ENCODE data around the gene STK11IP. TPM values are rescaled to one million over a fixed set of nuclear protein-coding genes. Genes with fewer than 3 reads are reported as not detected.
A peak's percentile ranks its signal among the peaks of the same experiment; 100 is the strongest.

STK11IP gene
- total and polyA plus RNA-seq, 2 of the 13 experiments (the other 11 are each of a cell fraction or from before 2014, with no cell fraction given), result 12.8 to 24.0 TPM

DNA sequence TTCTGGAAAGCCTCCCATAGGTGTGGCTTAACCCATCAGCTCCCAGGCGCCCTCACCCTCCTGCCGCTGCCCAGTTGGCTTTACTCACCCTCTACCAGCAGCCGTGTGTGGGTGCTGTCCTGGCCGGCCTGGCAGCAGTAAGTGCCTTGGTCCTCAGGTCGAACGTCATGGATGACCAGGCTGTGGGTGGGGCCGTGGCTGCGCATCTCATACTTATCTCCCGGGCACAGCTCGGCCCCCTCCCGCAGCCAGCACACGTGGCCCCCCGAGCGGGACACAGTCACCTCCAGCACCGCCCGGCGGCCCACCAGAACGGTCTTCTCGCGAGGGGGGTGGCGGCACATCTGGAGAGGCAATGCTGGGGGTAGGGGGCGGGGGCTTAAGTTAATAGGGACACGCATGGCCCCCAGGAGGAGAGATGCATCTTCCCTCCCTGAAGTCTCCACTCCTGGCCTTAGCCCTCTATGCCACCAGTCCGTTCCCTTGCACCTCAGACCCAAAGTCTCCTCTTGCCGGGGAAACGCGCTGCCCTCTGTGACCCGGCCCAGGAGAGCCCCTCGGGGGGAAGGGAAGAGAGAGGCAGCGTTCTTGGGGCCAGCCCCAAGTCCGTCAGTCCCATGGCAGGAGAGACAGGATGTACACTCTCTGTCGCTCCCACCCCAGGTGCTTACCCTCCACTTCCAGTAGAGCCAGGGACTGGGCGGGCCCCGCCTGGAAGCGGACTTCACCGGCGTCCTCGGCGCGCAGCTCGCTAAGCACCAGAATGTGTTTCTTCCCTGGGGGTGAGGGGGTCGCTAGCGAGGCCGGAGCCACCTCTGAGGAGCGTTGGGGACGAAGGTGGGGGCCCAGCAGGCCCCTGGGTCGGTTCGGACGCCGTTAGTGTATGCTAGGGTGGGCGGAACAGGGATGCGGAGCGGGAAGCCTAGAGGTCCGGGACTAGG, 45.9 kb upstream of the STK11IP start (continued):
- TF ChIP-seq IRX3 (CRISPR knock-in tag; IDR thresholded peaks at IDR 0.05; ENCODE audit: borderline replicate concordance, low read depth) (0 out of 2 replicates have a peak, but pooled peaks have one; percentile 5), ZNF788 (CRISPR knock-in tag; IDR thresholded peaks at IDR 0.05; ENCODE audit: borderline replicate concordance) (0 out of 2 replicates have a peak, but pooled peaks have one; percentile 12), ZFAT (CRISPR knock-in tag; conservative IDR thresholded peaks at IDR 0.05) (no peak), ONECUT2 (CRISPR knock-in tag; IDR thresholded peaks at IDR 0.05) (no peak), ZNF556 (CRISPR knock-in tag; IDR thresholded peaks at IDR 0.05; ENCODE audit: borderline replicate concordance) (peak; percentile 6; the same call in 1 of the 2 replicates), PITX1 (CRISPR knock-in tag; IDR thresholded peaks at IDR 0.05) (peak; percentile 42), ZBTB7B (CRISPR knock-in tag; IDR thresholded peaks at IDR 0.05) (0 out of 2 replicates have a peak, but pooled peaks have one; percentile 7), MTA1 (CRISPR knock-in tag; IDR thresholded peaks at IDR 0.05; ENCODE audit: borderline replicate concordance) (0 out of 2 replicates have a peak, but pooled peaks have one; percentile 10), SNAI1 (CRISPR knock-in tag; IDR thresholded peaks at IDR 0.05; ENCODE audit: borderline replicate concordance) (peak; percentile 50; the same call in 1 of the 2 replicates), MTA3 (CRISPR knock-in tag; IDR thresholded peaks at IDR 0.05) (no peak)
- TF ChIP-seq, protein P1, sequence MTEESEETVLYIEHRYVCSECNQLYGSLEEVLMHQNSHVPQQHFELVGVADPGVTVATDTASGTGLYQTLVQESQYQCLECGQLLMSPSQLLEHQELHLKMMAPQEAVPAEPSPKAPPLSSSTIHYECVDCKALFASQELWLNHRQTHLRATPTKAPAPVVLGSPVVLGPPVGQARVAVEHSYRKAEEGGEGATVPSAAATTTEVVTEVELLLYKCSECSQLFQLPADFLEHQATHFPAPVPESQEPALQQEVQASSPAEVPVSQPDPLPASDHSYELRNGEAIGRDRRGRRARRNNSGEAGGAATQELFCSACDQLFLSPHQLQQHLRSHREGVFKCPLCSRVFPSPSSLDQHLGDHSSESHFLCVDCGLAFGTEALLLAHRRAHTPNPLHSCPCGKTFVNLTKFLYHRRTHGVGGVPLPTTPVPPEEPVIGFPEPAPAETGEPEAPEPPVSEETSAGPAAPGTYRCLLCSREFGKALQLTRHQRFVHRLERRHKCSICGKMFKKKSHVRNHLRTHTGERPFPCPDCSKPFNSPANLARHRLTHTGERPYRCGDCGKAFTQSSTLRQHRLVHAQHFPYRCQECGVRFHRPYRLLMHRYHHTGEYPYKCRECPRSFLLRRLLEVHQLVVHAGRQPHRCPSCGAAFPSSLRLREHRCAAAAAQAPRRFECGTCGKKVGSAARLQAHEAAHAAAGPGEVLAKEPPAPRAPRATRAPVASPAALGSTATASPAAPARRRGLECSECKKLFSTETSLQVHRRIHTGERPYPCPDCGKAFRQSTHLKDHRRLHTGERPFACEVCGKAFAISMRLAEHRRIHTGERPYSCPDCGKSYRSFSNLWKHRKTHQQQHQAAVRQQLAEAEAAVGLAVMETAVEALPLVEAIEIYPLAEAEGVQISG (CRISPR knock-in tag; IDR thresholded peaks at IDR 0.05), result peak; percentile 15
- TF ChIP-seq, protein P2, sequence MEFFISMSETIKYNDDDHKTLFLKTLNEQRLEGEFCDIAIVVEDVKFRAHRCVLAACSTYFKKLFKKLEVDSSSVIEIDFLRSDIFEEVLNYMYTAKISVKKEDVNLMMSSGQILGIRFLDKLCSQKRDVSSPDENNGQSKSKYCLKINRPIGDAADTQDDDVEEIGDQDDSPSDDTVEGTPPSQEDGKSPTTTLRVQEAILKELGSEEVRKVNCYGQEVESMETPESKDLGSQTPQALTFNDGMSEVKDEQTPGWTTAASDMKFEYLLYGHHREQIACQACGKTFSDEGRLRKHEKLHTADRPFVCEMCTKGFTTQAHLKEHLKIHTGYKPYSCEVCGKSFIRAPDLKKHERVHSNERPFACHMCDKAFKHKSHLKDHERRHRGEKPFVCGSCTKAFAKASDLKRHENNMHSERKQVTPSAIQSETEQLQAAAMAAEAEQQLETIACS (CRISPR knock-in tag; IDR thresholded peaks at IDR 0.05), result no peak
- TF ChIP-seq, protein P3, sequence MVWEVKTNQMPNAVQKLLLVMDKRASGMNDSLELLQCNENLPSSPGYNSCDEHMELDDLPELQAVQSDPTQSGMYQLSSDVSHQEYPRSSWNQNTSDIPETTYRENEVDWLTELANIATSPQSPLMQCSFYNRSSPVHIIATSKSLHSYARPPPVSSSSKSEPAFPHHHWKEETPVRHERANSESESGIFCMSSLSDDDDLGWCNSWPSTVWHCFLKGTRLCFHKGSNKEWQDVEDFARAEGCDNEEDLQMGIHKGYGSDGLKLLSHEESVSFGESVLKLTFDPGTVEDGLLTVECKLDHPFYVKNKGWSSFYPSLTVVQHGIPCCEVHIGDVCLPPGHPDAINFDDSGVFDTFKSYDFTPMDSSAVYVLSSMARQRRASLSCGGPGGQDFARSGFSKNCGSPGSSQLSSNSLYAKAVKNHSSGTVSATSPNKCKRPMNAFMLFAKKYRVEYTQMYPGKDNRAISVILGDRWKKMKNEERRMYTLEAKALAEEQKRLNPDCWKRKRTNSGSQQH (CRISPR knock-in tag; IDR thresholded peaks at IDR 0.05; ENCODE audit: low read depth), result 0 out of 2 replicates have a peak, but pooled peaks have one; percentile 7
- TF ChIP-seq, protein P4, sequence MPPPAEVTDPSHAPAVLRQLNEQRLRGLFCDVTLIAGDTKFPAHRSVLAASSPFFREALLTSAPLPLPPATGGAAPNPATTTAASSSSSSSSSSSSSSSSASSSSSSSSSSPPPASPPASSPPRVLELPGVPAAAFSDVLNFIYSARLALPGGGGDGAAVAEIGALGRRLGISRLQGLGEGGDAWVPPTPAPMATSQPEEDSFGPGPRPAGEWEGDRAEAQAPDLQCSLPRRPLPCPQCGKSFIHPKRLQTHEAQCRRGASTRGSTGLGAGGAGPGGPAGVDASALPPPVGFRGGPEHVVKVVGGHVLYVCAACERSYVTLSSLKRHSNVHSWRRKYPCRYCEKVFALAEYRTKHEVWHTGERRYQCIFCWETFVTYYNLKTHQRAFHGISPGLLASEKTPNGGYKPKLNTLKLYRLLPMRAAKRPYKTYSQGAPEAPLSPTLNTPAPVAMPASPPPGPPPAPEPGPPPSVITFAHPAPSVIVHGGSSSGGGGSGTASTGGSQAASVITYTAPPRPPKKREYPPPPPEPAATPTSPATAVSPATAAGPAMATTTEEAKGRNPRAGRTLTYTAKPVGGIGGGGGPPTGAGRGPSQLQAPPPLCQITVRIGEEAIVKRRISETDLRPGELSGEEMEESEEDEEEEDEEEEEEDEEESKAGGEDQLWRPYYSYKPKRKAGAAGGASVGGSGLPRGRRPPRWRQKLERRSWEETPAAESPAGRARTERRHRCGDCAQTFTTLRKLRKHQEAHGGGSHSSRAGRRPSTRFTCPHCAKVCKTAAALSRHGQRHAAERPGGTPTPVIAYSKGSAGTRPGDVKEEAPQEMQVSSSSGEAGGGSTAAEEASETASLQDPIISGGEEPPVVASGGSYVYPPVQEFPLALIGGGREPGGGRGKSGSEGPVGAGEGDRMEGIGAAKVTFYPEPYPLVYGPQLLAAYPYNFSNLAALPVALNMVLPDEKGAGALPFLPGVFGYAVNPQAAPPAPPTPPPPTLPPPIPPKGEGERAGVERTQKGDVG (CRISPR knock-in tag; IDR thresholded peaks at IDR 0.05; ENCODE audit: borderline replicate concordance), result peak; percentile 17; the same call in 1 of the 2 replicates
- TF ChIP-seq, protein P5, sequence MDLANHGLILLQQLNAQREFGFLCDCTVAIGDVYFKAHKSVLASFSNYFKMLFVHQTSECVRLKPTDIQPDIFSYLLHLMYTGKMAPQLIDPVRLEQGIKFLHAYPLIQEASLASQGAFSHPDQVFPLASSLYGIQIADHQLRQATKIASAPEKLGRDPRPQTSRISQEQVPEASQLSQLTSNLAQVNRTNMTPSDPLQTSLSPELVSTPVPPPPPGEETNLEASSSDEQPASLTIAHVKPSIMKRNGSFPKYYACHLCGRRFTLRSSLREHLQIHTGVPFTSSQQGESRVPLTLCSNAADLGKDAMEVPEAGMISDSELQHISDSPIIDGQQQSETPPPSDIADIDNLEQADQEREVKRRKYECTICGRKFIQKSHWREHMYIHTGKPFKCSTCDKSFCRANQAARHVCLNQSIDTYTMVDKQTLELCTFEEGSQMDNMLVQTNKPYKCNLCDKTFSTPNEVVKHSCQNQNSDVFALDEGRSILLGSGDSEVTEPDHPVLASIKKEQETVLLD (CRISPR knock-in tag; IDR thresholded peaks at IDR 0.05; ENCODE audit: low read depth), result peak; percentile 45

All from HepG2 (cell line).